GM19351 (cell line): ENCODE data around the gene C5AR1.
A peak's percentile ranks its signal among the peaks of the same experiment; 100 is the strongest.
"Not testable (repeated sequence)": the region's sequence is repeated elsewhere in the genome, so short reads cannot be mapped to it uniquely, and the experiment has no call there.

Source experiments
- ATAC-seq: cut with Tn5 transposase; IDR thresholded peaks from one replicate; pipeline ENCODE4 v1.9.1; 2021; ENCODE audit warnings: mild to moderate bottlenecking, moderate library complexity; ENCODE audit not compliant: unreplicated experiment

The C5AR1 gene

GRCh38 chr19:47330466-47330869 is 20.8 kb downstream of the C5AR1 start:
- no peak for ATAC-seq

GRCh38 chr19:47331490-47331889 is 21.8 kb downstream of the C5AR1 start:
- ATAC-seq = no peak

GRCh38 chr19:47331931-47332547 is 22.4 kb downstream of the C5AR1 start, which contains the start of gene C5AR2:
Gene C5AR2 (plus strand): TSS chr19:47332175. CDS start chr19:47340800, 8,625 bp downstream.
- no peak for ATAC-seq

GRCh38 chr19:47336765-47337718 is 27.4 kb downstream of the C5AR1 start:
- not testable (repeated sequence) for ATAC-seq

GRCh38 chr19:47339196-47339880 is 29.7 kb downstream of the C5AR1 start:
- ATAC-seq = no peak

- ATAC-seq = no peak
Measured at GRCh38 chr19:47340477-47341208, 31.0 kb downstream of the C5AR1 start.

GRCh38 chr19:47341734-47342133 is 32.1 kb downstream of the C5AR1 start:
- no peak for ATAC-seq

GRCh38 chr19:47343194-47343802 is 33.6 kb downstream of the C5AR1 start:
- ATAC-seq = no peak

GRCh38 chr19:47344425-47344824 is 34.8 kb downstream of the C5AR1 start:
- no peak for ATAC-seq

GRCh38 chr19:47346024-47346423 is 36.4 kb downstream of the C5AR1 start:
- ATAC-seq = not testable (repeated sequence)

- ATAC-seq = peak; percentile 92
Measured at GRCh38 chr19:47348819-47349795, 39.4 kb downstream of the C5AR1 start, which contains the start of gene DHX34. Gene DHX34 (plus strand): TSS chr19:47349315. CDS start chr19:47353031, 3,716 bp downstream.

GRCh38 chr19:47350630-47351029 is 41.0 kb downstream of the C5AR1 start:
- ATAC-seq = no peak

GRCh38 chr19:47351548-47351947 is 41.9 kb downstream of the C5AR1 start:
- no peak for ATAC-seq

GRCh38 chr19:47352095-47352494 is 42.4 kb downstream of the C5AR1 start:
- no peak for ATAC-seq

GRCh38 chr19:47353307-47353712 is 43.6 kb downstream of the C5AR1 start:
- no peak for ATAC-seq

GRCh38 chr19:47356900-47357299 is 47.2 kb downstream of the C5AR1 start:
- no peak for ATAC-seq

GRCh38 chr19:47357788-47358680 is 48.4 kb downstream of the C5AR1 start:
- ATAC-seq = no peak

- no peak for ATAC-seq
Measured at GRCh38 chr19:47358936-47359335, 49.3 kb downstream of the C5AR1 start.
